Cardiac septum (tissue), 1 donor: Measurements from ENCODE around the gene LRGUK. TPM values are rescaled to one million over a fixed set of nuclear protein-coding genes. Genes with fewer than 3 reads are reported as not detected.
"Not testable (repeated sequence)": the region's sequence is repeated elsewhere in the genome, so short reads cannot be mapped to it uniquely, and the experiment has no call there.

Experiments
- DNase-seq: peaks from one replicate; pipeline ENCODE4 v3.0.0-alpha.2; 2020; ENCODE audit warnings: low spot score
- intact Hi-C: fragments of 100-400 bp; cut with DNase I; formaldehyde crosslinking; loops from one replicate; pipeline ENCODE4 v1.14.0; 2022
- total RNA-seq: library from RNA; stranded (reverse); fragmentation: NEBNext Ultra II Directional; extraction: Animal tissue kit (Norgen Biotek cat#: 25700); gene quantifications from one replicate; pipeline ENCODE4 v1.2.1, GENCODE V29; 2021
- donor health status: DM: no; HTN: no; CAD: no.

Gene LRGUK
- total RNA-seq, 1 donor from 2014 or later = 0.24 TPM

DNA sequence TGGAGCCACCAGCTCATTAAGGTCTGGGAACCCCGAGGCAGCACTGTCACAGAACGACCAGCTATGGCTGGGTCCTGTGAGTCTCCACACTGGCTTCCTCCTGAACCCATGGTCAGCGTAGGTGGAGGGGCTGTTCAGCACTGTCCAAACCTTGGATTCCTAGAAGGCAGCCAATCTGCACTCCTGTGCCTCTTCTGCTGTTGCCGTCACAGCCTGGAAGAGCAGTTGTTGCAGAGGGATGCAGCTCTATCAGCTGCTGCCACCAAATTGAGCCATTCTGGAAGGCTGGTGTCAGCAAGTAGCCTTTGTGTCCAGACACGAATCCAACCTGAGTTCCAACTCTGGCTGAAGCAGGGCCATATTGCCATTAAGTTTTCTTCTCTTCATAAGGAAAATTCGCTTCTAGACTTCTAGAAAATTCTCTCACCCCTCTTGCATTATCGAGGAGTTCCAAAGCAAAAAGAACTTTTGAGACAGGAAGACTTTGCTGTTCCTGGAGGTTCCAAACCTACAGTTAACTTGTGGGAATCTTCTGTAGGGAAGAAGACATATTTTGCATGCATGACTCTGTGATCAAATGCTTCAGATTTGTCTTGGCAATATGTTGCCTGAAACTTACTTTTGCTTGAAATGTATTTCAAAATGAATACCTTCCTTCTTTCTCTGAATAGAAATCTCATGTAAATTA lies 84.0 kb downstream of the LRGUK start:
- intact Hi-C loops = no loop called here
- DNase-seq = no peak

GRCh38 chr7:134211817-134212216 lies 84.7 kb downstream of the LRGUK start:
- intact Hi-C loops = no loop called here
- DNase-seq = no peak

- intact Hi-C loops = no loop called here
- DNase-seq = no peak
Measured at GRCh38 chr7:134212576-134213546, 85.7 kb downstream of the LRGUK start.

DNA sequence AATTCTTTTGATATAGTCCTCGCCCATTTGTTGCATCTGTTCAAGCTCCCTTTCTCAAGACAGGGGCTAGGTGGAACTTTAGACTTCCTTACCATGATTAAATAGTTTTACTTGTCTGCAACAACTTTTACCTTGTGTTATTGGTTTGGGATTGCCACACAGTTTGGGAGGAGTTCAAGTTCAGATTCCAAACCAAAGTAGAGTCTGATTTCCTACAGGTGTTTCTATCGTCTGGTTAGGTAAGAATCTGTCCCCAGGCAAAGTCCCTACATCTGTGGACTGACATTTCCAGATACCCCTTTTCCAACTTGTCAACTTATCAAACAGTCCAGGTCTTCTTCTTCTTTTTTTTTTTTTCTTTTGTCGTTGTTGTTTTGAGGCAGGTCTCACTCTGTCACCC lies 93.1 kb downstream of the LRGUK start:
- intact Hi-C loops = no loop called here
- no peak for DNase-seq

DNA sequence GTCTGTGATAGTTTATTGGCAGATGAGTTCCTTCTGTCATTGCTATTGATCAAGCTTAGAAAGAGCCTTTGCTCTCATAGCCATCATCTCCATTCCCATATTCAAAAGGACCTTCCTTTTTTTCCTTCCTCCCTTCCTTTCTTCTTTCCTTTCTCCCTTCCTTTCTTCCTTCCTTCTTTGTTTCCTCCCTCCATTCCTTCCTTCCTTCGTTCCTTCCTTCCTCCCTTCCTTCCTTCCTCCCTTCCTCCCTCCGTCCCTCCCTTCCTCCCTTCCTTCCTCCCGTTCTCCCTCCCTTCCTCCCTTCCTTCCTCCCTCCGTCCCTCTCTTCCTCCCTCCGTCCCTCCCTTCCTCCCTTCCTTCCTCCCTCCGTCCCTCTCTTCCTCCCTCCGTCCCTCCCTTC lies 104.2 kb downstream of the LRGUK start:
- DNase-seq, intact Hi-C loops: not testable (repeated sequence)

DNA sequence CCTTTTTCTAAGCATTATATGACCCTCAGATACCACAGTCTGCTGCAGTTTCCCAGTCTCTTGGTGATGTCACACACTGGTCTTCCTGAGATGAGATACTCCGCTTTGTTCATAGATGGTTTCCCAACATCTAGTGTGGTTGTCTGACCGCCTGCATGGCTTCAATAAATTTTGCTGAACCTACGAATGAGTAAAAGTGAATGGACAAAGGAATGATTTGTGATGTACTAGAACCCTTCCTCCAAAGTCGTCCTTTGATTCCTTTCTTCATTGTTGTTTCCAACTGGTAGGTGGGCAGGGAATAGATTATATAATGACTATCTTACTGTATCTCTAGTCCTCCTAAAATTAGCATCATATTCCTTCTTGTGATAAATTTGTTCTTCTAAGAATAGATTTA lies 107.1 kb downstream of the LRGUK start:
- intact Hi-C loops = no loop called here

GRCh38 chr7:134245253-134245652 lies 118.1 kb downstream of the LRGUK start:
- DNase-seq = no peak
- intact Hi-C loops = no loop called here

More for the DNA sequence above, 107.1 kb downstream of the LRGUK start:
- DNase-seq = no peak

DNA sequence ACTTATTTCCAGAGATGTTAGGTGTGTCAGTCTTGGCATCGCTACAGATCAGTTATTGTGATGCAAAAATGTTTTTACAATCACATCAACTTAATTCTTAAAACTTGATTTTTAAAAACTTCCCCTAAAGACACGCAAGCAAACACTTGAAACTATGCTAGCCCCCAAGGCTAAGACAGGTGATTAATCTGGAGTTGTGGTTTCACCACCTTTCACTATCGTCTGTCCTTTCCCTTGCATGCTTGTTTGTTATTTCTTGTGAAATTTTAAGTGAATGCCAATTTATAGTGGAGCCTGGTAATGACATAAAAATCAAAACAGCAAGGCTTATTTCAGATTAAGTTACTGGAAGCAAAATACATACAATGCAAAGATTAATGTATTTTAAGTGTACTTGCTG lies 119.2 kb downstream of the LRGUK start:
- intact Hi-C loops = no loop called here
- DNase-seq = no peak

DNA sequence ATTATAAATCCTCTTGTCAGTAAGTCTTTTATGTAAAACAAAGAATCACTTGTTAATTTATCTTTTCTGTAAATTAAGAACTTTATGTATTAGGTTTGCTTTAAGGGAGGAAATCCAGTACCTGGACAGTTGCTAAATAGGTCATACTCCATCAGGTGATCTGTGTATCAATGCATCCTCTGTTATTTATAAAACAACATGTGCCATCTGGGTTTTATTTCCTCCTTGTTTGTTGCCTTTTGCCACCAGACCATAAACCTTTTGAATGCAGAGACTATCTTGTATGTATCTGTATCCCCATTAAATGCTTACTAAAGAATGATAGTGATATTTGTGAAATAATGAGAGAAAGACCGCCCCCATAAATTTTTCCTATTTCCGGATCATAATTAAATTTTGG lies 119.6 kb downstream of the LRGUK start:
- intact Hi-C loops = no loop called here
- no peak for DNase-seq

GRCh38 chr7:134248196-134248595 lies 121.1 kb downstream of the LRGUK start:
- no peak for DNase-seq
- intact Hi-C loops = no loop called here

DNA sequence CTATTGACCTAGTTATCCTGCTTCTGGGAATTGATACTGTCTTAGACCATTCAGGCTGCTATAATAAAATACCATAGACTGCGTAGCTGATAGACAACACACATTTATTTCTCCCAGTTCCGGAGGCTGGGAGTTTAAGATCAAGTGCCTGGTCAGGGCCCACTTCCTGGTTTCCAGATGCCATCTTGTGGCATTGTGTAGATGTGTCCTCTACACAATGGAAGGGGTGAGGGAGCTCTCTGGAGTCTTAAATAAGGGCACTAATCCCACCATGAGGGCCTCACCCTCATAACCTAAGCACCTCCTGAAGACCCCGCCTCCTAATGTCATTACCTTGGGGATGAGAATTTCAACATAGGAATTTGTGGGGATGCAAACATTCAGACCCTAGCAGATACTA lies 127.2 kb downstream of the LRGUK start:
- intact Hi-C loops = no loop called here
- DNase-seq = no peak

GRCh38 chr7:134255814-134256213 lies 128.7 kb downstream of the LRGUK start:
- DNase-seq = no peak
- intact Hi-C loops = no loop called here

DNA sequence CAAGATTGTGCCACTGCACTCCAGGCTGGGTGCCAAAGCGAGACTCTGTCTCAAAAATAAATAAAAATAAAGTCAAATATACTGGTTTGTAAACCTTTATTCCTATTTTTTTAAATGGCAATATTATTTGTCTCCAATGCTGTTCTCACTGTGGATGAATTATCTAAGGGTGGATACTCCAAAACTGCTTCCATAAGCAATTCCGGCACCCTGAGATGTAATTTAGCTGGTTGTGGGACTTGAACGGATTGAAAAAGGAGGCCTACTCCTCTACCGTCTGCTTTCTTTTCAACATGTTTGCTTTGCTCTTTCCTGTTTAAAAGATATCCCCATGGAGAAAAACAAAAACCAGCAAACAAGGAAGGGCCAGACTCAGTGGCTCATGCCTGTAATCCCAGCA lies 135.2 kb downstream of the LRGUK start:
- intact Hi-C loops = no loop called here
- no peak for DNase-seq

- no peak for DNase-seq
Measured at GRCh38 chr7:134276951-134277350, 149.8 kb downstream of the LRGUK start.

GRCh38 chr7:134278502-134279153 lies 151.5 kb downstream of the LRGUK start:
- no peak for DNase-seq
- intact Hi-C loops = no loop called here

More at GRCh38 chr7:134276951-134277350, 149.8 kb downstream of the LRGUK start:
- intact Hi-C loops = no loop called here

GRCh38 chr7:134279336-134279735 lies 152.2 kb downstream of the LRGUK start:
- intact Hi-C loops = no loop called here
- DNase-seq = no peak

GRCh38 chr7:134279898-134280297 lies 152.8 kb downstream of the LRGUK start:
- intact Hi-C loops = no loop called here
- DNase-seq = no peak

DNA sequence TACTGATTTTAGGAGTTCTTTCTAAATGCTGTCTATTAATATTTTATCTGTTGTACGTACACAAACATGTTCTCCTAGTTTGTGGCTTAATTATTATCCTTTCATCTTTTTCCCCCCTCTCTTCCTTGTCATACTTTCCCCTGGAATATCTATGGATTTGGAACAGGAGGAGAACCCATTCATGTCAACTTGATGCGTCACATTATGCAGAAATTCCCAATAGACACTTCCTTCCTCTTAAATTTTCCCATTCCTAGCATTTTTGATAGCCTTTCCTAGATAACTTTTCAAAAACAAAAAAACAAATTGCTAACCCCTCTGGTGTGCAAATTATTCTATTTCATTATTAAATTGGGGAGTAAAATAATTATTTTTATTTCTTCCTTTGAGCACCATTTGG lies 153.4 kb downstream of the LRGUK start:
- DNase-seq = no peak
- intact Hi-C loops = no loop called here

GRCh38 chr7:134284011-134284410 lies 156.9 kb downstream of the LRGUK start:
- intact Hi-C loops = no loop called here
- DNase-seq = no peak

- no peak for DNase-seq
- intact Hi-C loops = no loop called here
Measured at GRCh38 chr7:134284952-134285351, 157.8 kb downstream of the LRGUK start.
